ENCODE data around the gene ALPK1.

- no peak for TF ChIP-seq CTCF (IDR thresholded peaks at IDR 0.05; ENCODE audit: borderline replicate concordance, extremely low read depth, low read length, poor library complexity, severe bottlenecking)
- no peak for TF ChIP-seq EZH2 (IDR thresholded peaks at IDR 0.05; ENCODE audit: borderline replicate concordance, low read depth, low read length, severe bottlenecking)
Measured at GRCh38 chr4:112449708-112450107, 152.5 kb downstream of the ALPK1 start.
